ENCODE results near the gene C2CD4C. TPM values are rescaled to one million over a fixed set of nuclear protein-coding genes. Genes with fewer than 3 reads are reported as not detected.

The C2CD4C gene
- total and polyA plus RNA-seq, 10 of the 15 experiments (the other 5 are each of a cell fraction or from before 2014, with no cell fraction given), result not detected

DNA sequence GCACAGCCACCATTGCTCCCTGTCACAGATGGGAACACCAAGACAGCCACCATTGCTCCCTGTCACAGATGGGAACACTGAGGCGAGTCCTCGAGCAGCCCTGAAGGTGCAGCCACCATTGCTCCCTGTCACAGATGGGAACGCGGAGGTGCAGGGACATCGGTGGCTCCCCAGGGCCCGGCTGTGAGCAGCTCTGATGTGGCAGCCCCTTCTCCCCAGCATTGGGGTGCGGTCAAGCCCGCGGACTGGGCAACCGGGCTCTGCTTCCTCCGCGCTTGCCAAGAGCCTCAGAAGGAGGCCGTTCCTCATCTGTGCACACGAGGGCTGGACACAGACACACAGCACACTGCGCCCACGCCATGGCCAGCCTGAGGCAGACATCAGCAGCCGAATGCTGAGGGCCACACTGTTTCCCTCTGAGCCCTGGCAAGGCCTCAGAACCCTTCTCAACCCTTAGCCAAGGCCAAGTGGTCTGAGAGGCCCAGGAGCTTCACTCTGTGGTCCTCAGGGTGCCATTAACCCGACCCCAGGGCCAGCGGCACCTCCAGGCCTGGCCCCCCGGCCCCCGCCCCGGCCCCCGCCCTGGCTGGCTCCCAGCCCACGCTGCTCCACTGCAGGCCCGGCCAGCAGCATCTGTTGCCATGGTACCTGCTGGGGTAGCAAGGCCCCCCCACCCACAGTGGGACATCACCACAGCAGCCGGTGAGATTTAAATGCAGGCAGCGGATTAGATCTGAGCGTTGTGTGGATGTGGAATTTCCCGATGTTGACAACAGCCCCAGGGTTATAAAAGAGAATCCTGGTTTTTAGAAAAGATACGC lies 18.4 kb downstream of the C2CD4C start (continued):
- TF ChIP-seq, protein P1, sequence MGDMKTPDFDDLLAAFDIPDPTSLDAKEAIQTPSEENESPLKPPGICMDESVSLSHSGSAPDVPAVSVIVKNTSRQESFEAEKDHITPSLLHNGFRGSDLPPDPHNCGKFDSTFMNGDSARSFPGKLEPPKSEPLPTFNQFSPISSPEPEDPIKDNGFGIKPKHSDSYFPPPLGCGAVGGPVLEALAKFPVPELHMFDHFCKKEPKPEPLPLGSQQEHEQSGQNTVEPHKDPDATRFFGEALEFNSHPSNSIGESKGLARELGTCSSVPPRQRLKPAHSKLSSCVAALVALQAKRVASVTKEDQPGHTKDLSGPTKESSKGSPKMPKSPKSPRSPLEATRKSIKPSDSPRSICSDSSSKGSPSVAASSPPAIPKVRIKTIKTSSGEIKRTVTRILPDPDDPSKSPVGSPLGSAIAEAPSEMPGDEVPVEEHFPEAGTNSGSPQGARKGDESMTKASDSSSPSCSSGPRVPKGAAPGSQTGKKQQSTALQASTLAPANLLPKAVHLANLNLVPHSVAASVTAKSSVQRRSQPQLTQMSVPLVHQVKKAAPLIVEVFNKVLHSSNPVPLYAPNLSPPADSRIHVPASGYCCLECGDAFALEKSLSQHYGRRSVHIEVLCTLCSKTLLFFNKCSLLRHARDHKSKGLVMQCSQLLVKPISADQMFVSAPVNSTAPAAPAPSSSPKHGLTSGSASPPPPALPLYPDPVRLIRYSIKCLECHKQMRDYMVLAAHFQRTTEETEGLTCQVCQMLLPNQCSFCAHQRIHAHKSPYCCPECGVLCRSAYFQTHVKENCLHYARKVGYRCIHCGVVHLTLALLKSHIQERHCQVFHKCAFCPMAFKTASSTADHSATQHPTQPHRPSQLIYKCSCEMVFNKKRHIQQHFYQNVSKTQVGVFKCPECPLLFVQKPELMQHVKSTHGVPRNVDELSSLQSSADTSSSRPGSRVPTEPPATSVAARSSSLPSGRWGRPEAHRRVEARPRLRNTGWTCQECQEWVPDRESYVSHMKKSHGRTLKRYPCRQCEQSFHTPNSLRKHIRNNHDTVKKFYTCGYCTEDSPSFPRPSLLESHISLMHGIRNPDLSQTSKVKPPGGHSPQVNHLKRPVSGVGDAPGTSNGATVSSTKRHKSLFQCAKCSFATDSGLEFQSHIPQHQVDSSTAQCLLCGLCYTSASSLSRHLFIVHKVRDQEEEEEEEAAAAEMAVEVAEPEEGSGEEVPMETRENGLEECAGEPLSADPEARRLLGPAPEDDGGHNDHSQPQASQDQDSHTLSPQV (IDR thresholded peaks at IDR 0.05), result no peak
- TF ChIP-seq KDM1A (IDR thresholded peaks at IDR 0.05; ENCODE audit: borderline replicate concordance) (no peak), ZNF24 (IDR thresholded peaks at IDR 0.05) (no peak), NFIC (IDR thresholded peaks at IDR 0.05; ENCODE audit: low read depth, low read length) (no peak), MXI1 (IDR thresholded peaks at IDR 0.05; ENCODE audit: low read depth, low read length) (no peak)
- TF ChIP-seq, protein P2, sequence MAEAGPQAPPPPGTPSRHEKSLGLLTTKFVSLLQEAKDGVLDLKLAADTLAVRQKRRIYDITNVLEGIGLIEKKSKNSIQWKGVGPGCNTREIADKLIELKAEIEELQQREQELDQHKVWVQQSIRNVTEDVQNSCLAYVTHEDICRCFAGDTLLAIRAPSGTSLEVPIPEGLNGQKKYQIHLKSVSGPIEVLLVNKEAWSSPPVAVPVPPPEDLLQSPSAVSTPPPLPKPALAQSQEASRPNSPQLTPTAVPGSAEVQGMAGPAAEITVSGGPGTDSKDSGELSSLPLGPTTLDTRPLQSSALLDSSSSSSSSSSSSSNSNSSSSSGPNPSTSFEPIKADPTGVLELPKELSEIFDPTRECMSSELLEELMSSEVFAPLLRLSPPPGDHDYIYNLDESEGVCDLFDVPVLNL (IDR thresholded peaks at IDR 0.05; ENCODE audit: low read depth, low read length), result no peak
- TF ChIP-seq, protein P3, sequence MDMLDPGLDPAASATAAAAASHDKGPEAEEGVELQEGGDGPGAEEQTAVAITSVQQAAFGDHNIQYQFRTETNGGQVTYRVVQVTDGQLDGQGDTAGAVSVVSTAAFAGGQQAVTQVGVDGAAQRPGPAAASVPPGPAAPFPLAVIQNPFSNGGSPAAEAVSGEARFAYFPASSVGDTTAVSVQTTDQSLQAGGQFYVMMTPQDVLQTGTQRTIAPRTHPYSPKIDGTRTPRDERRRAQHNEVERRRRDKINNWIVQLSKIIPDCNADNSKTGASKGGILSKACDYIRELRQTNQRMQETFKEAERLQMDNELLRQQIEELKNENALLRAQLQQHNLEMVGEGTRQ (IDR thresholded peaks at IDR 0.05; ENCODE audit: borderline replicate concordance, low read depth, low read length), result no peak
- TF ChIP-seq, protein P4, sequence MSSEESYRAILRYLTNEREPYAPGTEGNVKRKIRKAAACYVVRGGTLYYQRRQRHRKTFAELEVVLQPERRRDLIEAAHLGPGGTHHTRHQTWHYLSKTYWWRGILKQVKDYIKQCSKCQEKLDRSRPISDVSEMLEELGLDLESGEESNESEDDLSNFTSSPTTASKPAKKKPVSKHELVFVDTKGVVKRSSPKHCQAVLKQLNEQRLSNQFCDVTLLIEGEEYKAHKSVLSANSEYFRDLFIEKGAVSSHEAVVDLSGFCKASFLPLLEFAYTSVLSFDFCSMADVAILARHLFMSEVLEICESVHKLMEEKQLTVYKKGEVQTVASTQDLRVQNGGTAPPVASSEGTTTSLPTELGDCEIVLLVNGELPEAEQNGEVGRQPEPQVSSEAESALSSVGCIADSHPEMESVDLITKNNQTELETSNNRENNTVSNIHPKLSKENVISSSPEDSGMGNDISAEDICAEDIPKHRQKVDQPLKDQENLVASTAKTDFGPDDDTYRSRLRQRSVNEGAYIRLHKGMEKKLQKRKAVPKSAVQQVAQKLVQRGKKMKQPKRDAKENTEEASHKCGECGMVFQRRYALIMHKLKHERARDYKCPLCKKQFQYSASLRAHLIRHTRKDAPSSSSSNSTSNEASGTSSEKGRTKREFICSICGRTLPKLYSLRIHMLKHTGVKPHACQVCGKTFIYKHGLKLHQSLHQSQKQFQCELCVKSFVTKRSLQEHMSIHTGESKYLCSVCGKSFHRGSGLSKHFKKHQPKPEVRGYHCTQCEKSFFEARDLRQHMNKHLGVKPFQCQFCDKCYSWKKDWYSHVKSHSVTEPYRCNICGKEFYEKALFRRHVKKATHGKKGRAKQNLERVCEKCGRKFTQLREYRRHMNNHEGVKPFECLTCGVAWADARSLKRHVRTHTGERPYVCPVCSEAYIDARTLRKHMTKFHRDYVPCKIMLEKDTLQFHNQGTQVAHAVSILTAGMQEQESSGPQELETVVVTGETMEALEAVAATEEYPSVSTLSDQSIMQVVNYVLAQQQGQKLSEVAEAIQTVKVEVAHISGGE (CRISPR knock-in tag; IDR thresholded peaks at IDR 0.05), result no peak
- TF ChIP-seq, protein P5, sequence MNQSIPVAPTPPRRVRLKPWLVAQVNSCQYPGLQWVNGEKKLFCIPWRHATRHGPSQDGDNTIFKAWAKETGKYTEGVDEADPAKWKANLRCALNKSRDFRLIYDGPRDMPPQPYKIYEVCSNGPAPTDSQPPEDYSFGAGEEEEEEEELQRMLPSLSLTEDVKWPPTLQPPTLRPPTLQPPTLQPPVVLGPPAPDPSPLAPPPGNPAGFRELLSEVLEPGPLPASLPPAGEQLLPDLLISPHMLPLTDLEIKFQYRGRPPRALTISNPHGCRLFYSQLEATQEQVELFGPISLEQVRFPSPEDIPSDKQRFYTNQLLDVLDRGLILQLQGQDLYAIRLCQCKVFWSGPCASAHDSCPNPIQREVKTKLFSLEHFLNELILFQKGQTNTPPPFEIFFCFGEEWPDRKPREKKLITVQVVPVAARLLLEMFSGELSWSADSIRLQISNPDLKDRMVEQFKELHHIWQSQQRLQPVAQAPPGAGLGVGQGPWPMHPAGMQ (IDR thresholded peaks at IDR 0.05; ENCODE audit: borderline replicate concordance), result no peak
